NCI-H82 (cell line): ENCODE data around the gene GRPEL2.
A peak's percentile ranks its signal among the peaks of the same experiment; 100 is the strongest.
"Not testable (repeated sequence)": the region's sequence is repeated elsewhere in the genome, so short reads cannot be mapped to it uniquely, and the experiment has no call there.

Experiments
- DNase-seq: peaks from one replicate; lab custom pipeline; 2025; lab: John Stamatoyannopoulos, UW

Gene GRPEL2

DNA sequence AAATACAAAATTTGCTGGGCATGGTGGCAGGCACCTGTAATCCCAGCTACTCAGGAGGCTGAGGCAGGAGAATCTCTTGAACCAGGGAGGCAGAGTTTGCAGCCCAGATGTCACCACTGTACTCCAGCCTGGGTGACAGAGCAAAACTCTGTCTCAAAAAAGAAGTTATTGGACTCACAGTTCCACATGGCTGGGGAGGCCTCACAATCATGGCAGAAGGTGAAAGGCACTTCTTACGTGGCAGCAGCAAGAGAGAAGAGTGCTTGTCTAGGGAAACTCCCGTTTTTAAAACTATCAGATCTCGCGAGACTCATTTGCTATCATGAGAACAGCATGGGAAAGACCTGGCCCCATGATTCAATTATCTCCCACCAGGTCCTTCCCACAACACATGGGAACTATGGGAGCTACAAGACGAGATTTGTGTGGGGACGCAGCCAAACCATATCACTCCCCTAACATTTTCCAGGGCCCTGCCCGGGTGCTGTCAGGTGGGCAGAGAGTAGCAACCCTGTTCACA, 53.5 kb downstream of the GRPEL2 start:
- not testable (repeated sequence) for DNase-seq

DNA sequence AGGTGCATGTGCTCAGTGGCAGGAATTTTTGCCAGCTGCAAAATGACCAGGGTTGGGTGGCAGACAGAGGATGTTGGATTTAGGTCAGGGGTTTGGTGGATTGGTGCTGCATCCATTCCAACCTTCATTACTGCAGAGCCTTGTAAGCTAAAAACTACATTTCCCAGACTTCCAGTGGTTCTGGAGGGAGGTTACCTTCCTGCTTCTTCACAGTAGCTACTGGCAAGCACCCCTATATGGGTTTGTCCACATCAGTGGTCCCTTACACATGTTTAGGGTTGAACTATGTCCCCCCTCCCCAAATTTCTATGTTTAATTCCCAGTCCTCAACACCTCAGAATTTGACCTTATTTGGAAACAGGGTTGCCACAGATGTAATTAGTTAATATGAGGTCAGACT, 54.5 kb downstream of the GRPEL2 start:
- peak; percentile 87 for DNase-seq

DNA sequence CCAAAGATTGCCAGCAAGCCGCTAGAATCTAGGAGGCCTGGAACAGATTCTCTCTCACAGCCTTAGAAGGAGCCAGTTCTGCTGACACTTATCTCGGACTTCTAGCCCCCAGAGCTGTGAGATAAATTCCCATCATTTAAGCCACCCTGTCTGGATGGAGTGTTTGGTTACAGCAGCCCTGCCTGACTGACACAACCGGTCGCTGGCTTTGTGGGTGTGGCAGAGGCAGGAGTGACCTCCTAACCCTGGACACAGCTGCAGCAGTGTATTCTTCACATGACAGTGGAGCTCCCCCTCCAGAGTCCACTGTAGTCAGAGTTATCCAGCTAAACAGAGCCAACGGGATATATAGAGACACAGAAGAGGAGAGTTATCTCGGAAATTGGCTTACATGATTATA, 55.0 kb downstream of the GRPEL2 start:
- peak; percentile 87 for DNase-seq

DNA sequence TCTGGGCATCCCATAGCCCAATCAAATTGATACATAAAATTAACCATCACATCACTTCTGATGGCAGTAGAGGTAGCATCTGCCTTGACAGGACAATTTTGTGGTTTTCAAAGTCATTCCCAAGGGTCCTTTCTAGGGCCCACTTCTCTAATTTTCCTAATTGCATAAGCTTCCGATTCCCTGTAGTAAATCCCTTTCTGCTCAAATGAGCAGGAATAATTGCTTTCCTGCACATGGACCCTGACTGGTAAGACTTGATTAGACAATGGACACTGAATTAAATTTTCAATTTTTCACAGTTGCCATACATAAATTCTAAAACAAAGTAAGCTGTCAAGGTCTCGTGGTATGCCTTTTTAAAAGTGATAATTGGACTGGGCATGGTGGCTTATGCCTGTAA, 55.8 kb downstream of the GRPEL2 start:
- DNase-seq, result peak; percentile 72

DNA sequence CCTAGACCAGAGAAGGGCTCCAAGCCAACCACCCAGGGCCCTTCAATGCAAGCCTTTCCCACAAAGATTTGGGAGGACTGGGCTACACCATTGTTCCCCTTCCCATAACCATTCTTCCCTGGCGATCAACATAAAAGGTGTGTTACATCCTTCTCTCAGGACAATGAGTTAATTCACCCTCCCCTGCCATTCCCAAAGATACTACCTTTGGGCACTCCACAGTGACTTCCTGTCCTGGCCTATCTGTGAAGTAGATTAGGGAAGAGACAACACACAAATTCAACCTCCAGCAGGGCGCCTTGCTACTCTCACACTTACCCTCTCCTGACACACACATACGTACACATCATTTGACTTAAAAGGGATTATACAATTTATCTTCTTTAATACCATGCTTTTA, 57.0 kb downstream of the GRPEL2 start:
- no peak for DNase-seq
